GM19467 (cell line): ENCODE results near the gene CDC14A.
A peak's percentile ranks its signal among the peaks of the same experiment; 100 is the strongest.

Experiments used
- ATAC-seq: cut with Tn5 transposase; IDR thresholded peaks from one replicate; pipeline ENCODE4 v1.9.1; 2021; ENCODE audit warnings: mild to moderate bottlenecking, moderate library complexity; ENCODE audit not compliant: unreplicated experiment

The CDC14A gene

GRCh38 chr1:100479620-100480338 is 127.5 kb downstream of the CDC14A start:
- no peak for ATAC-seq

DNA sequence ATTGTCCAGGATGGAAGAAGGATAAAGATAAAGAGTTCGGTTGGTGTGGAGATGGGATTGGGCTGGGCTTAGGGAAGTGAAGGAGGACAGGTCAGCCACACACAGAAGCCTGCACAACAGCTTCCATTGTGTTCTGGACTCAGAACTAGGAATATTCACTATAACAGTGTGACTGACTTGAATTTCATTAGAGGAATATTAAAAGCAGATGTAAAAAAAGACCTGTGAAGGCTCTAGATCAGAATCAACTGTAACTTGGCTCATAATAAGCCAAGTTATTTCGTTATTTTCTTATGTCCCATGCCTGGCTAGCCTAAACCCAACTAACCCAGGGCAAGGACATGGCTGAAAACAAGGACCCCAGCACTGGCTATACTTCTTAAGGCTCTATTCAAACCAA is 129.0 kb downstream of the CDC14A start:
- no peak for ATAC-seq

DNA sequence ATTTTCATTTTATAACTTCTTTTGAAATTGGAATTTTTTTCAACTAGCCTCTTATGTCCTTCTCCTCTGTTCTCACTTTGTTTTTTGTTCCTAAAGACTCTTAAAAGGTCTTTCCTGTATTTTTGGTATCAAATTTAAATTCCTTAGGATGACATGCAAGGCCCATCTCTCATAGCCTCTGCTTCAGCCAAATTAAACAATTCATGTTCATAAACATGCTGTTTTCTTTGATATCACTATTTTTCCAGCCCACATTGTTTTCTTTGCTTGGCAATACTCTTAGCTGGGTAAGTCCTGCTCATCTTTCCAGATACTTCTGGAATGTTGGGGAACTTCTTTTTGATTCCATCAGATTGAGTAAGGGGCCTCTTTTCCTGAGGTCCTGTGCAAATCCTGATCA is 129.9 kb downstream of the CDC14A start:
- ATAC-seq, result no peak

GRCh38 chr1:100482748-100483147 is 130.4 kb downstream of the CDC14A start:
- no peak for ATAC-seq

GRCh38 chr1:100483230-100483629 is 130.9 kb downstream of the CDC14A start:
- ATAC-seq, result no peak

- no peak for ATAC-seq
Observed at GRCh38 chr1:100485855-100486258, 133.6 kb downstream of the CDC14A start.

GRCh38 chr1:100494393-100495084 is 142.2 kb downstream of the CDC14A start:
- no peak for ATAC-seq

GRCh38 chr1:100496896-100497295 is 144.6 kb downstream of the CDC14A start:
- no peak for ATAC-seq

DNA sequence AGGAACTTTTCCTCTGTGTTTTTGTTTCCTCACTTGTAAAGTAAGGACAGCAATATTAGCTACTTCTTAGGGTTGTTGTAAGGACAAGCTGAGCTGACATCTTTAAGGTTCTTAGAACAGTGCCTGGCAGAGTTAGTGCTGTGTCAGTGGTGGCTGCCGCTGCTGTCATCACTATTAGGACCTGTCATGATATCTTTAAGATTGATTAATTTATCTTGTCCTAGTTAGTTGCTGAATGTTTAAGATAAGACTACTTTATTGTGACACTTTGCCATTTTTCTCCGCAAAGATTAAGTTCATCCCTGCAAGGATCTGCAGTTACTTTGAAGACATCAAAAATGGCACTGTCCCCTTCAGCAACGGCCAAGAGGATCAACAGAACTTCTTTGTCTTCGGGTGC is 145.5 kb downstream of the CDC14A start:
- ATAC-seq, result no peak

DNA sequence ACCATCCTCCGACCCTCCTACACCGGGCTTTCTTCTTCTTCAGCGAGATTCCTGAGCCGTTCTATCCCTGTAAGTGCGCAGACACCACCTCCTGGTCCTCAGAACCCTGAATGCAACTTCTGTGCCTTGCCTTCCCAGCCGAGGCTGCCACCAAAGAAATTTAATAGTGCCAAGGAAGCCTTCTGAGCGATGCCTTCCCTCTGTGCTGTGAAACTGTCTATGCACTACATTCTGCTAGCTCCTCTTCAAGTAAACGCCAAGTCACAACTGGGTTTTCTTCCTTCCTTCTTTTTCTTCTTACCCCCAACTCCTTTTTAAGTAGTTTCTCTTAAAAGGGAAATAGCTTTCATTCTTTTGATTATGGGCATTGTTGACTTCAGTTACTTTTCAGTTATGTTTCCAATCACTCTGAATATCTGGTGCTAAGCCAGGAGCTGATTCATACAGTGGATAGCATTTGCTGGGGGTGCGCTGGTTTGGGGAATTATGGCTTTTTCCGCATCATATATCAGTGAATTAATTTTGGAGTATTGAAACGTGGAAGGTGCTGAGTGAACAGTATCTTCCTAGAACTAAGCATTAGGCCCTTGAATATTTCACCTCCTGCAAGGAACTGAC is 147.0 kb downstream of the CDC14A start:
- no peak for ATAC-seq

GRCh38 chr1:100502052-100502792 is 149.9 kb downstream of the CDC14A start:
- no peak for ATAC-seq

DNA sequence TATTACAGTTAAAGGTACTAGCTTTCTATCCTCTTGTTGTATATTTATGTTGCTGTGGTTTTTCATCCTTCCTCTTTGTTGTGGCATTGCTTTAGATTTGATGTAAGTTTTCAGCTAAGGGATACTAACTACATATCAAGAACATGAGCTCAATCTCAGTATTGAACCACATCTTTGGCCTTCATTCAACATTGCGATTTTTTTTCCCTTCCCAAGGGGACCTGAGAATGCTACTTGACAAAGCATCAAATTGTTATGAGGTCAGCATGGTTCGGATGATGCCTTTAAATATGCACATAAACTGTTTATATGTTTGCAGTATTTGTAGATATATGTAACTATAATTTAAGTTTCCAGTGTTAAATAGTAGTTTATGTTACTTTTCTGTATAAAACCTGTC is 153.9 kb downstream of the CDC14A start:
- ATAC-seq, result no peak

- no peak for ATAC-seq
Observed at GRCh38 chr1:100510451-100510850, 158.1 kb downstream of the CDC14A start.

- no peak for ATAC-seq
Observed at GRCh38 chr1:100511058-100511457, 158.8 kb downstream of the CDC14A start.

- no peak for ATAC-seq
Observed at GRCh38 chr1:100511773-100512172, 159.5 kb downstream of the CDC14A start.

DNA sequence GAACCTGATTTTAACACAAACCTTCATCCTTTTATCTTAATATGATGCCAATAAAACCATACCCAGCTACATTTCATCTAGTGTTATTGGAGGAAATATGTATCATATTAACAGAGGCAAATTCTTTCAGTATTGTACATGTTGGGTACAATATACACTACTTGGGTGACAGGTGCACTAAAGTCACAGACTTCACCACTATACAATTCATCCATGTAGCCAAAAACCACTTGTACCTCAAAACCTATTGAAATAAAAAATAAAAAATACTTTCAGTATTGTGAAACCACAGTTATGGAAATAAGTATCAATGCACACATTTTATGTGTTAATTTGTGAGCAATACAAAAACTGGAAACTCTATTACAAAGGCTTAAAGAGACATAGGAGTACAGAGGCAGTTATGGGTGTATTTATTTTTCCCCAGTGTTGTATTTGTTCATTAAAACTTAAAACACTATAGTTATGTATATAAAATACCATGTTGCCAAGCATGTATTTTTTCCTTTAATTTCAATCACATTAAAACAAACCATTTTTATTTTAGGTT is 160.6 kb downstream of the CDC14A start:
- no peak for ATAC-seq

DNA sequence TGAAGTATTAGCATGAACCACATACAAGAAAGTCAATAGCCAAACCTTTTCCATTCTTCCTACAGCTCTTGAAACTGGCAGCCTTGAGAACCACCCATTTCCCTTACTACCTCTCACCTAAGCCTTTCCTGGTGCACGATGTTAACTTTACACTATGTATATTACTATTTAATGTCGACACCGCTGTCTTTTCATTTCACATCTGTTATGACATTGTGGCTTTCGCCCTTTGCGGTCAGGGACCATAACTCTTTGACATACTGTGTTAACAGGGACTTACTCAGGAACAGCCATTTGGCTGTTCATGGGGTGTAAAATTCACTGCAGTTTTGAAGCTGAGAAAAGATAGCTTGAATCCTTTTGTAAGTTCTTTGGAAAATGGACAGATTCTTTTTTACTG is 164.6 kb downstream of the CDC14A start:
- ATAC-seq, result no peak

DNA sequence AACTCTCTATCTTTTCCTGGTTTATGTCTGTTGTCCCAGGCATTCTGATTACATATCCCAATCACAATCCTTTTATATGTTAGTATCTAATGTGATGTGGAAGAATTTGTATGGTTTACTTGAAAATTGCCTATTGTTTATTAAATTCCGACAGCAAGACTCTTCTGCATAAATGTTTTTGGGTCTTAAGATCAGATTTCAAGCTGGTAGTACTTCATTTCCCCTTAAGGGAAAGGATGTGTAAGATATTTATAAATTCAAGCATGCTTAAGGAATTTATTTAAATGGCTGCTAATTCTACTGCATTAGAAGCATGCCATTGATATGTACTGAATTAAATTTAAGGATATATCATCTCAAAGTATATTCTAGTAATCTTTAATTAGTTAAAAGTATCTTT is 165.2 kb downstream of the CDC14A start:
- no peak for ATAC-seq

- ATAC-seq, result no peak
Observed at GRCh38 chr1:100518023-100518422, 165.7 kb downstream of the CDC14A start.

- ATAC-seq, result peak; percentile 89
Observed at GRCh38 chr1:100523038-100523652, 170.8 kb downstream of the CDC14A start.

DNA sequence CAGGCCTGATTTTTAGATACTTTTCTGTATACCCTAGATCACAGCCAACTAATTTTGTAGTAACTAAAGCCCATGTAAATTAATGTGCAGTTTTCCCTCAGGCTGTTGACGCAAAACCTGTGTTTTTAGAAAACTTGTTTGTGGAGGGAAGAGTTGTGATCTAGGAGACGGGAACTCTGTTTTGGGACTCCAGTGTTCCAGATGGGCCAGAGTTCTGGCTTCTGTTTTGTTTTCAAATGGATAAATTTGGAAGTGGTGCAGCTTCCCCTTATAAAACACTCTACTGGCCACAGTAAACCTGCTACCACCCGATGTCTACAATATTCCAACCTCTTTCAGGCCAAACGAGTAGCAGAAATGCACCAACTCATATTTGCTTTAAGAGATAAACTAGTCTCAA is 172.0 kb downstream of the CDC14A start:
- ATAC-seq, result no peak
